HEK293T (cell line): ENCODE data around the gene ZBTB2.

Experiments used
- ARNT ChIP-seq: fragments of 450-650 bp; IDR thresholded peaks from 2 replicates; pipeline ENCODE4 v1.6.1; 2017; ENCODE audit warnings: mild to moderate bottlenecking
- BHLHE40 ChIP-seq: fragments of 450-650 bp; IDR thresholded peaks from 2 replicates; pipeline ENCODE4 v1.6.1; 2016; ENCODE audit warnings: mild to moderate bottlenecking, moderate library complexity, borderline replicate concordance
- CTBP1 ChIP-seq: fragments of 450-650 bp; IDR thresholded peaks from 2 replicates; pipeline ENCODE4 v1.6.1; 2016; ENCODE audit warnings: borderline replicate concordance
- ELF4 ChIP-seq: fragments of 450-650 bp; IDR thresholded peaks from 2 replicates; pipeline ENCODE4 v1.6.1; 2017; ENCODE audit warnings: antibody characterized with exemption
- FOXA1 ChIP-seq: fragments of 450-650 bp; IDR thresholded peaks from 2 replicates; pipeline ENCODE4 v1.6.1; 2016; ENCODE audit warnings: mild to moderate bottlenecking
- FOXK2 ChIP-seq: fragments of 450-650 bp; IDR thresholded peaks from 2 replicates; pipeline ENCODE4 v1.6.1; 2016; ENCODE audit warnings: mild to moderate bottlenecking
- FOXM1 ChIP-seq: fragments of 450-650 bp; IDR thresholded peaks from 2 replicates; pipeline ENCODE4 v1.6.1; 2017; ENCODE audit warnings: mild to moderate bottlenecking, borderline replicate concordance
- L3MBTL2 ChIP-seq: fragments of 450-650 bp; conservative IDR thresholded peaks from 2 replicates; pipeline ENCODE4 v1.6.1; 2016; ENCODE audit warnings: mild to moderate bottlenecking
- SP1 ChIP-seq: fragments of 450-650 bp; IDR thresholded peaks from 2 replicates; pipeline ENCODE4 v1.6.1; 2017
- SUZ12 ChIP-seq: fragments of 450-650 bp; IDR thresholded peaks from 2 replicates; pipeline ENCODE4 v1.6.1; 2016; ENCODE audit warnings: mild to moderate bottlenecking
- TARDBP ChIP-seq: fragments of 450-650 bp; IDR thresholded peaks from 2 replicates; pipeline ENCODE4 v1.6.1; 2016
- ZNF384 ChIP-seq: fragments of 450-650 bp; IDR thresholded peaks from 2 replicates; pipeline ENCODE4 v1.6.1; 2016
- TF ChIP-seq, protein P1 (sequence below): fragments of 450-650 bp; IDR thresholded peaks from 2 replicates; pipeline ENCODE4 v1.6.1; 2016

DNA sequence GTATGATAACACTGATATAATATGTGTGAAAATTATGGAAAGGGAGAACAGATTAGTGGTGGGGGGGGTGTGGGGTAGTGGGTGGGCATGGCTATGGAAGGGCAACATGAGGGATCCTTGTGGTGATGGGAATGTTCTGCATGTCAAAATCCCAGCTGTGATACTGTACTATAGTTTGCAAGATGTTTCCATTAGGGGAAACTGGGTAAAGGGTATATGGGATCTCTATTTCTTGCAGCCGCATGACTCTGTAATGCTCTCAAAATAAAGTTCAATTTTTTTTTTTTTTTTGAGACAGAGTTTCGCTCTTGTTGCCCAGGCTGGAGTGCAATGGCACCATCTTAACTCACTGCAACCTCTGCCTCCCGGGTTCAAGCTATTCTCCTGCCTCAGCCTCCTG, 14.3 kb downstream of the ZBTB2 start:
- TF ChIP-seq FOXM1, result no peak
- no peak for TF ChIP-seq SP1
- TF ChIP-seq, protein P1, sequence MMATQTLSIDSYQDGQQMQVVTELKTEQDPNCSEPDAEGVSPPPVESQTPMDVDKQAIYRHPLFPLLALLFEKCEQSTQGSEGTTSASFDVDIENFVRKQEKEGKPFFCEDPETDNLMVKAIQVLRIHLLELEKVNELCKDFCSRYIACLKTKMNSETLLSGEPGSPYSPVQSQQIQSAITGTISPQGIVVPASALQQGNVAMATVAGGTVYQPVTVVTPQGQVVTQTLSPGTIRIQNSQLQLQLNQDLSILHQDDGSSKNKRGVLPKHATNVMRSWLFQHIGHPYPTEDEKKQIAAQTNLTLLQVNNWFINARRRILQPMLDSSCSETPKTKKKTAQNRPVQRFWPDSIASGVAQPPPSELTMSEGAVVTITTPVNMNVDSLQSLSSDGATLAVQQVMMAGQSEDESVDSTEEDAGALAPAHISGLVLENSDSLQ, result no peak
- TF ChIP-seq FOXA1, result no peak
- no peak for TF ChIP-seq BHLHE40
- TF ChIP-seq CTBP1, result no peak
- TF ChIP-seq ELF4, result no peak
- no peak for TF ChIP-seq ZNF384
- TF ChIP-seq FOXK2, result no peak
- TF ChIP-seq TARDBP, result no peak
- TF ChIP-seq L3MBTL2, result no peak
- no peak for TF ChIP-seq ARNT
- TF ChIP-seq SUZ12, result no peak
